ENCODE measurements around the gene GRHPR. TPM values are rescaled to one million over a fixed set of nuclear protein-coding genes. Genes with fewer than 3 reads are reported as not detected.
"Not testable (repeated sequence)": the region's sequence is repeated elsewhere in the genome, so short reads cannot be mapped to it uniquely, and the experiment has no call there.

The GRHPR gene
- total RNA-seq, 1 donor from 2014 or later, result 178 TPM

DNA sequence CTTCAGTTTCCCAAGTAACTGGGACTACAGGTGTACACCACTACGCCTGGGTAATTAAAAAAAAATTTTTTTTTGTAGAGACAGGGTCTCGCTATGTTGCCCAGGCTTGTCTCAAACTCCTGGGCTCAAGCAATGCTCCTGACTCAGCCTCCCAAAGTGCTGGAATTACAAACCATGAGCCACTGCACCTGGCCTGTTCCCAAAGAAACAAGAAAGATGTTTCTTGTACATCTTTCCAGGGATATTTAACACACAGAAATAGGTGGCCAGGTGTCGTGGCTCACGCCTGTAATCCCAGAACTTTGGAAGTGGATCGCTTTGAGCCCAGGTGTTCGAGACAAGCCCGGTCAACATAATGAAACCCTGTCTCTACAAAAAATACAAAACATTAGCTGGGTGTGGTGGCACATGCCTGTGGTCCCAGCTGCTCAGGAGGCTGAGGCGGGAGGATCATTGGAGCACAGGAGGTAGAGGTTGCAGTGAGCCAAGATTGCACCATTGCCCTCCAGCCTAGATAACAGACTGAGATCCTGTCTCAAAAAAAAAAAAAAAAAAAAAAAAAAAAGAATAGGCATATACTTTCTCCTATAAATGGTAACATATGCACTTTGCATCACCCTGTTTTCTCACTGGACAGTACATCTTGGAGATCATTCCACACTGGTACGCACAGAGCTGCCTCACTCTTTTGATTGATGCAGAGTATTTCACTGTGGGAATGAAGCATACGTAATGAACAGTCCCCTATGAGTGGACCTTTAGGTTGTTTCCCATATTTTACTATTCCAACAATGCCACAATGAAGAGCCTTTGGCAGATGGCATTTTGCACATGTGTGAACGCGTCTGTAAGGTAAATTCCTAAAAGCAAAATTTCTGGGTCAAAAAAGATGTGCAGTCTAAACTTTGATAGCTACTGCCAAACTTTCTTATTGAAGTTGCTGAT lies 2.0 kb upstream of the GRHPR start:
- DNase-seq (ENCODE audit: extremely low read depth, low read depth, low spot score), result no peak

DNA sequence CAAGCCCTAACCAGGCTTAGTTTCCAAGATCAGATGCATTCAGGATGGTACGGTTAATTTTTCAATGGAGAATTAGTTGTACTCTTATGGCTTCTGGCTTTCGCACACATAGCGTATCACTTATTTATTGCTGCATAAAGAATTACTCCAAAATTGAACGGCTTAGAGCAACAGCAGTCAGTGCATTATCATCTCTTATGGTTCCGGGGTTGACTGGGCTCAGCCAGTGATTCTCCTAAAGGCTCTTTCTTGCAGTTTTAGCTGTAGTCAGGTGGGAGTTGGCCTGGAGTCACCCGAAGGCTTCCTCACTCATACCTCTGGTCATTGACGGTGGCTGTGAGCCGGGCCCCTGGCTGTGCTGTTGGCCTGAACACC lies 595 bp upstream of the GRHPR start:
- DNase-seq (ENCODE audit: extremely low read depth, low read depth, low spot score), result no peak

DNA sequence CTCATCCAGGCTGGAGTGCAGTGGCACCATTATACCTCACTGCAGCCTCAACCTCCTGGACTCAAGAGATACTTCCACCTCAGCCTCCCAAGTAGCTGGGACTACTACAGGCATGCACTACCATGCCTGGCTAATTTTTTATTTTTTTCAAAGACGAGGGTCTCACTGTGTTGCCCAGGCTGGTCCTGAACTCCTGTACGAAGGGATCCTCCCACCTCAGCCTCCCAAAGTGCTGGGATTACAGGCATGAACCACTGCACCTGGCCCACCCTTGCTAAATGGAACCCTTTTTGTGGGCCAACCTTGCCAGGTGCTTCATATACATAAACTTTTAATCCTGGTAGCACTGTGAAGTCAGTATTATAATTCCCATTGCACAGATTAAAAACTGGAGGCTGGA lies 1.0 kb downstream of the GRHPR start:
- DNase-seq (ENCODE audit: extremely low read depth, low read depth, low spot score), result no peak

GRCh38 chr9:37424204-37424685 lies 1.7 kb downstream of the GRHPR start:
- no peak for DNase-seq (ENCODE audit: extremely low read depth, low read depth, low spot score)

- no peak for DNase-seq (ENCODE audit: extremely low read depth, low read depth, low spot score)
These were observed 2.3 kb downstream of the GRHPR start for GRCh38 chr9:37424686-37425297.

- no peak for DNase-seq (ENCODE audit: extremely low read depth, low read depth, low spot score)
These were observed 2.8 kb downstream of the GRHPR start for GRCh38 chr9:37425298-37425752.

DNA sequence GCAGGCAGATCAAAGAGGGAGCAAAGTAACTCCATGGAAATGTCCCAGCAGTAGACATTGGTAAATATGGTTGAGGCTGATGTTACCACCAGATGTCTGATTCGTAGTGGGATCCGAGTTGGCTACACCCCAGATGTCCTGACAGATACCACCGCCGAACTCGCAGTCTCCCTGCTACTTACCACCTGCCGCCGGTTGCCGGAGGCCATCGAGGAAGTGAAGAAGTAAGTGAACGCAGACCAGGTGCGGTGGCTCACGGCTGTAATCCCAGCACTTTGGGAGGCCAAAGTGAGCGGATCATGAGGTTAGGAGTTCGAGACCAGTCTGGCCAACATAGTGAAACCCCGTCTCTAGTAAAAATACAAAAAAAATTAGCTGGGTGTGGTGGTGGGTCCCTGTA lies 3.9 kb downstream of the GRHPR start:
- not testable (repeated sequence) for DNase-seq (ENCODE audit: extremely low read depth, low read depth, low spot score)

GRCh38 chr9:37426846-37427245 lies 4.3 kb downstream of the GRHPR start:
- no peak for DNase-seq (ENCODE audit: extremely low read depth, low read depth, low spot score)

DNA sequence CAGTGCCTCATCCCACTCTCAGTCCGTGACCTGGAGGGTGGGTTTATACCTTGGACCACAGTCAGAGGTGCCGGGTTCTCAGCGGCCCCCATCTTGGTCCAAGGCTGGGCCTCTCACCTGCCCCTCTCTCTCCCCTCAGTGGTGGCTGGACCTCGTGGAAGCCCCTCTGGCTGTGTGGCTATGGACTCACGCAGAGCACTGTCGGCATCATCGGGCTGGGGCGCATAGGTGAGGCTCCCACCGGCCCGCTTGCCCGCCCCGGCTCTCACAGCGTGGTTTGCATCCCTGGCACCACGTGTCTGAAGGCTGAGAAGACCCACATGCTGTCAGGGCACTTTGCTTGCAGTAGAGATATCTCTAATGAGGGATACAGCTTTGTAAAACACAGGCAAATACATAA lies 5.8 kb downstream of the GRHPR start:
- no peak for DNase-seq (ENCODE audit: extremely low read depth, low read depth, low spot score)

DNA sequence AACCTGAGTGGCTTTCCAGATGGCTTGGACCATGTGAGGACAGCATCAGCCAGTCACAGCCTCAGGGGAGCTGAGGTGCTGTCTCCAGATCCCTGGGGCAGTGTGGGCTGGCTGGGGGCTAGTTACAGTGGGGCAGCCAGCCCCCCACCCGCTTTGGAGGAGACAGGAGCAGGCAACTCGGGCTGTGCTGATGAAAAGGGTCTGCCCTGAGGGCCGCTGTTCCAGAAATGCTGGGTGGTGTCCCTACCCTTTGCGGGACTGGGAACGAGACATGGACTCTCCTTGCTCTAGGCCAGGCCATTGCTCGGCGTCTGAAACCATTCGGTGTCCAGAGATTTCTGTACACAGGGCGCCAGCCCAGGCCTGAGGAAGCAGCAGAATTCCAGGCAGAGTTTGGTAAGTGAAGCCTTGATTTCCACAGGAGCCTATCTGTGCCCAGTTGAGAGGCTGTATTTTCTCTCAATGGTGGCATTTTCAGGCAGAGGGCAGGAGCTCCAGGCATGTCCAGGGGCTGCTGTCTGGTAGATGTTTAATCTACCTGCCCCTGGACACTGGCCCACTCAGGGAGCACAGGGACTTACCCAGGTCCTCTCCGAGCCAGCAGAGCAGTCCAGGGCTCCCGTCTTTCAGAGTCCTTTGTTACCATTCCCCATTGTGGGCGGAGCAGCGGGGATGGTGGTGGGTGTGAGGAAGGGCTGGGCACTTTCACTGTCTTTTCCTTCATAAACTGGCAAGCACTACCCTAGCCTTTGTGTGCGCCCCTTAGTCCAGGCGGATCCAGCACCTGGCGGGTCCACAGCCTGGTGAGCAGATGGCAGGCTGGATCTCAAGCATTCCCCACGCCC lies 7.2 kb downstream of the GRHPR start:
- DNase-seq (ENCODE audit: extremely low read depth, low read depth, low spot score), result no peak

DNA sequence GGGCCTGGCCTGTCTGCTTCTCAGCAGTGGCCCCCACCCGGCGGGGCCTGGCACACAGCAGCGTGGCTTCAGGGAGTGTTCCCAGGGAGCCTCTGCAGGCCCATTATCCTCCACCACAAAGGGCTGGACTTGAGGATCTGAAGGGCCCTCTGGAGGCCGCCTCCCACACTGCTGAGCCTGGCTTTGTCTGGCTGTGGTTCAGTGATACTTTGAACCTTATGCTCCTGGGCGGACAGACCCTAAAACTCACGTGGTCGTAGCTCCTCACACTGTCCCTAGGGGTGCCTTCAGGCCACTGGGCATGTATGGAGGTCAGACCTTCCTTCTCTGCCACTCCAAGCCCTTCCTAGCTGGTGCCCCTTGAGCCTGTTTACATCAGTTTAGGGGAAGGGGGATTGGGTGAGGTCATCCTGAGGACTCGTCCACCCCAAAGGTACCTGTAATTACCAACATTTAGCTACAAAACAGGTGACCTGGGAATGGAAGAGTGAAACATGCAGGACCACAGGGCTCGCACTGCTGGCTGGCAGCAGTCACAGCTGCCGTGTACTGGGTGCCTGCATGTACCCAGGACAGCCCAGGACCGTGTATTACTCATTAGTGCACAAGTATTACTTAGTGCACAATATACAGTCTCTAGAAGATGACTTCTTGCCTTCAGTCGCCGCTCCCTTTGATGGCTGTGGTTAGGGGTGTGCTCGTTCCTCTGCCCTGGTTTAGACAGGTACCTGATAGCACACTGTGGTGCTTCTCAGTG lies 8.5 kb downstream of the GRHPR start:
- DNase-seq (ENCODE audit: extremely low read depth, low read depth, low spot score), result no peak

DNA sequence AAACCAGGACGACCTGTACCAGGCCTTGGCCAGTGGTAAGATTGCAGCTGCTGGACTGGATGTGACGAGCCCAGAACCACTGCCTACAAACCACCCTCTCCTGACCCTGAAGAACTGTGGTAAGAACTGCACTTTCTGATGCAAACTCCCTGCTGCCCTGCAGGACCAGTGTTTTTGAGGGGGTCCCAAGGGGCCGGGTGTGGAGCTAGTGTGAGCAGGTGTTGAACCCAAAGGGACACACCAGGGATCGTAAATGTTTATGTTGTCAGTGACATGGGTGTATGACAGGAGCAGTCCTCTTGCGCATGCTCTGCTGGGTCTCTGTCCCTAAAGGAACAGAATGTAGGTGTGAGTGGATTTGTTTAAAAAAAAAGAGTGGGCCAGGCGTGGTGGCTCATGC lies 9.5 kb downstream of the GRHPR start:
- no peak for DNase-seq (ENCODE audit: extremely low read depth, low read depth, low spot score)

- DNase-seq (ENCODE audit: extremely low read depth, low read depth, low spot score), result no peak
These were observed 11.4 kb downstream of the GRHPR start for GRCh38 chr9:37433867-37434371.

GRCh38 chr9:37436540-37436939 lies 14.0 kb downstream of the GRHPR start:
- DNase-seq (ENCODE audit: extremely low read depth, low read depth, low spot score), result no peak

DNA sequence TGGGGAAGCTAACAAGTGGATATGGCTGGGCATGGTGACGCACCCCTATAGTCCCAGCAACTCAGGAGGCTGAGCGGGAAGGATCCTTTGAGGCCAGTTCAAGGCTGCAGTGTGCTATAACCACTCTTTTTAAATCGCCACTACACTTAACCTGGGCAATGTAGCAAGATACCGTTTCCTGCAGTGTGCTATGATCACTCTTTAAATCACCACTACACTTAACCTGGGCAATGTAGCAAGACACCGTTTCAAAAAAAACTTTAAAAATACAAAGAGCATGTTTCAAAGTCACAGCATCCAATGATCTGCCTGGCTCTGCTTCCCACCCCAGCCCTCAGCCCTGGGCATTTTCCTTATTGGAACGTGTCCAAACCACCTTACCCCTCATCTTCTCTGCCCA lies 14.5 kb downstream of the GRHPR start:
- DNase-seq (ENCODE audit: extremely low read depth, low read depth, low spot score), result no peak

DNA sequence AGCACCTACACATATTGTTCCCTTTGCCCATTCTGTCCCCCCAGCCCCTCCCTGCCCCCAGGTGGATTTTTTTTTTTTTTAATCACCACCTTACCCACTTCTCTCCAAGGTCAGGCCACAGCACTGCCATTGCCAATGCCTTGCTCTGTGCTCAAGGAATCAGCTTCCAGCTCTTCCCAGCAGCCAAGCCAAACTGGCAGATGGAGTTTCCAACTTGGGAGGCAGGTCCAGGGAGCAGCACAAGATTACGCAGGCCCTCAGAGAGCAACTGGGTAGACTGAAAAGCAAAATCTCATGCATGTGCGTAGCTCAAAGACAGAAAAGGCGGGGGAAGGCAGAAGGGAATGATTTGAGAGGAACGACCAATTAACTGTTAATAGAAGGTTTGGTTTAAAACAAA lies 15.1 kb downstream of the GRHPR start:
- DNase-seq (ENCODE audit: extremely low read depth, low read depth, low spot score), result no peak

DNA sequence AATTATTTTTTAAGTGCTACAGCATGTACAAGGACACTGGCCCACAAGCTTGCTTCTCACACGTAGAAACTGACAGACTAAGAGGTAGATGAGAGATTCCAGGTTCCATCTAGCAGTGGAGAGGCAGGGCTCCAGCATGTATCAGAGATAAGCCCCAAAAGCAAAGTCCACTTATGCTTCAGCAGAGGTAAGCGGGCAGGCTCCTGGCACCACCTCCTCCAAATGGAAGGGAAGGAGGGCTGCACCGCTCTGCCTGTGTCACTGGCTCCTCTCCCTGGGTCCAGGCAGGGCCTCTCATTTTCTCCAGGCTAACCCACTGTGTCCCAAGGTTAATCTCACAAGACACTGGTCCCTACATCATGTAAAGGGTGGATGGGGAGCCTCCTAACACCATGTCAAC lies 15.9 kb downstream of the GRHPR start:
- DNase-seq (ENCODE audit: extremely low read depth, low read depth, low spot score), result no peak

DNA sequence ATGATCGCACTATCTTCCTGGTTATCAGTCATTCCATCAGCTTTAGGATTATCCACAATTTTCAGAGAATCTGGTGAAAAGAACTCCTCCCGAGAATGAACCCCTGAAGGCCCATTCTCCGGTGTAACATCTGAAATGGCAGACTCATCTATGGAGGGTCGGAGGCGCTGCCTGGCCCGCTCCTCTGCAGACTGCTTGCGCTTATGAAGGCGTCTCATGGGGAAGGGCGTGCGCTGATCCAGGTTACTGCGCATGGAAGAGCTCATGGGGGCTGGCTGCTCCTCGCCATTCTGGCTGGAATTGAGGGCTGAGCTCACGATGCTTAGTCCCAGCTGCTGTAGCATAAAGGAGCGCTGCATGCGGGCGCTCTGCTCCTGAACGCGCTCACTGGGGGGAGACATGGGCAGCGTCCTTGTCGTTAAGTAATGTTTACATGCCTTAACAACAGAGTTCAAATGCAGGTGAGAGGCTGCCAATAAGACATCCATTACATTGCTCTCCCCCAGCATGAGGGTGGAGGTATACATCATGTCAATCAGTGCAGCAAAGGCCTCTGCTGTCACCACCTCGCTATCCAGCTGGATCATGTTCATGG lies 19.4 kb downstream of the GRHPR start:
- DNase-seq (ENCODE audit: extremely low read depth, low read depth, low spot score), result no peak

- DNase-seq (ENCODE audit: extremely low read depth, low read depth, low spot score), result no peak
These were observed 20.1 kb downstream of the GRHPR start for GRCh38 chr9:37442556-37442955.

DNA sequence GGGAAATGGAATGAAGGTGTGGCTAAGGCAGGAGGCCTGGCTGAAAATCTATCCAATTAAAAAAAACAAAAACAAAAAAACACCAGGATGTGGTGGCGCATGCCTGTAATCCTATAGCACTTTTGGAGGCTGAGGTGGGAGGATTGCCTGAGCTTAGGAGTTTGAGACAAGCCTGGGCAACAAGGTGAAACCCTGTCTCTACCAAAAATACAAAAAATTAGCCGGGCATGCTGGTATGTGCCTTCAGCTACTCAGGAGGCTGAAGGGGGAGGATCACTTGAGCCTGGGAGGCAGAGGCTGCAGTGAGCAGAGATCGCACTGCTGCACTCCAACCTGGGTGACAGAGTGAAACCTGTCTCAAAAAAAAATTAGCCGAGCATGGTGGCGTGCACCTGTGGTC lies 21.1 kb downstream of the GRHPR start:
- no peak for DNase-seq (ENCODE audit: extremely low read depth, low read depth, low spot score)

Data from glomerular endothelial cell (primary cell).